Nephron (organoid): ENCODE data around the gene KCNK3.

ENCODE experiments used
- H3K27ac Mint-ChIP-seq, 3 experiments: 2 replicates each; pipeline ENCODE4 v1.8.0; 2020; ENCODE audit warnings: mixed read lengths in 3 of 3, mild to moderate bottlenecking in 2 of 3, moderate library complexity in 1 of 3
- H3K27me3 Mint-ChIP-seq: 2 replicates; pipeline ENCODE4 v1.8.0; 2021; ENCODE audit warnings: low read depth, mild to moderate bottlenecking, moderate library complexity, mixed read lengths
- H3K36me3 Mint-ChIP-seq: 2 replicates; pipeline ENCODE4 v1.8.0; 2020; ENCODE audit warnings: low read depth, mixed read lengths
- H3K4me1 Mint-ChIP-seq: 2 replicates; pipeline ENCODE4 v1.8.0; 2020; ENCODE audit warnings: mixed read lengths
- H3K4me3 Mint-ChIP-seq, 3 experiments: 2 replicates each; pipeline ENCODE4 v1.8.0; 2020; ENCODE audit warnings: mild to moderate bottlenecking in 3 of 3, mixed read lengths in 3 of 3, moderate library complexity in 2 of 3
- H3K9me3 Mint-ChIP-seq: 2 replicates; pipeline ENCODE4 v1.8.0; 2020; ENCODE audit warnings: mixed read lengths
- TF ChIP-seq, protein P1 (sequence below), 3 experiments: fragments of 200-600 bp; sonication (generic); IDR thresholded peaks; one replicate each; pipeline ENCODE4 v1.5.0; 2021; ENCODE audit warnings: antibody characterized with exemption in 3 of 3; ENCODE audit not compliant: unreplicated experiment in 3 of 3

KCNK3 gene

DNA sequence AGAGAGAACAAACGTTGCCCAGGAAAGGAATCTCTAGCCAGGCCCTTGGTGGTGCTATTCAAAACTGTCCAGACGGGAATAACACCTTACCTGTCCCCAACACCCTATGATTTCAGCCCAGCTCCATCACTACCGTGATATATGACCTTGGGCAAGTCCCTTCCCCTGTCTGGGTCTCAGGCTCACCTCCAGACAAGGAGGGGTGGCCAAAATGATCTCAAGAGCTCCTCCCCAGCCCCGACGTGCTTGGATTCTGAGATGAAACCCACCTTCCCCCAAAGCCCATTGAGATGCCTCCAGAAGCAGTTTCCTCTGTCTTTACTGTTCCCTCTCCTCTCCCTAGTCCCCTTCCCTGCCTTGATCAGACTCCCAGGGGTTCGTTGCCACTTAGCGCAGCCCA is 1.5 kb downstream of the KCNK3 start:
- no peaks in the 10 kb centered on the region for H3K36me3 Mint-ChIP-seq
- H3K27me3 Mint-ChIP-seq = peaks cover 85% of the 10 kb centered on the region
- H3K4me1 Mint-ChIP-seq = peaks cover 20% of the 10 kb centered on the region
- no peaks in the 10 kb centered on the region for H3K9me3 Mint-ChIP-seq
- TF ChIP-seq, protein P1, sequence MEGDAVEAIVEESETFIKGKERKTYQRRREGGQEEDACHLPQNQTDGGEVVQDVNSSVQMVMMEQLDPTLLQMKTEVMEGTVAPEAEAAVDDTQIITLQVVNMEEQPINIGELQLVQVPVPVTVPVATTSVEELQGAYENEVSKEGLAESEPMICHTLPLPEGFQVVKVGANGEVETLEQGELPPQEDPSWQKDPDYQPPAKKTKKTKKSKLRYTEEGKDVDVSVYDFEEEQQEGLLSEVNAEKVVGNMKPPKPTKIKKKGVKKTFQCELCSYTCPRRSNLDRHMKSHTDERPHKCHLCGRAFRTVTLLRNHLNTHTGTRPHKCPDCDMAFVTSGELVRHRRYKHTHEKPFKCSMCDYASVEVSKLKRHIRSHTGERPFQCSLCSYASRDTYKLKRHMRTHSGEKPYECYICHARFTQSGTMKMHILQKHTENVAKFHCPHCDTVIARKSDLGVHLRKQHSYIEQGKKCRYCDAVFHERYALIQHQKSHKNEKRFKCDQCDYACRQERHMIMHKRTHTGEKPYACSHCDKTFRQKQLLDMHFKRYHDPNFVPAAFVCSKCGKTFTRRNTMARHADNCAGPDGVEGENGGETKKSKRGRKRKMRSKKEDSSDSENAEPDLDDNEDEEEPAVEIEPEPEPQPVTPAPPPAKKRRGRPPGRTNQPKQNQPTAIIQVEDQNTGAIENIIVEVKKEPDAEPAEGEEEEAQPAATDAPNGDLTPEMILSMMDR (IDR thresholded peaks at IDR 0.05; ENCODE audit: unreplicated experiment in 3 of 3) = no peak
- no peak overlapping the region for H3K27ac Mint-ChIP-seq
- H3K4me3 Mint-ChIP-seq = peak overlapping the region; percentile 0 to 54 (median 40)

- H3K4me1 Mint-ChIP-seq = peaks cover 20% of the 10 kb centered on the region
- no peak overlapping the region for H3K27ac Mint-ChIP-seq
- TF ChIP-seq, protein P1 (IDR thresholded peaks at IDR 0.05; ENCODE audit: unreplicated experiment in 3 of 3) = no peak
- peaks cover 85% of the 10 kb centered on the region for H3K27me3 Mint-ChIP-seq
- H3K36me3 Mint-ChIP-seq = no peaks in the 10 kb centered on the region
- no peaks in the 10 kb centered on the region for H3K9me3 Mint-ChIP-seq
- H3K4me3 Mint-ChIP-seq = no peak overlapping the region
Observed at GRCh38 chr2:26696351-26696816, 3.9 kb downstream of the KCNK3 start.

DNA sequence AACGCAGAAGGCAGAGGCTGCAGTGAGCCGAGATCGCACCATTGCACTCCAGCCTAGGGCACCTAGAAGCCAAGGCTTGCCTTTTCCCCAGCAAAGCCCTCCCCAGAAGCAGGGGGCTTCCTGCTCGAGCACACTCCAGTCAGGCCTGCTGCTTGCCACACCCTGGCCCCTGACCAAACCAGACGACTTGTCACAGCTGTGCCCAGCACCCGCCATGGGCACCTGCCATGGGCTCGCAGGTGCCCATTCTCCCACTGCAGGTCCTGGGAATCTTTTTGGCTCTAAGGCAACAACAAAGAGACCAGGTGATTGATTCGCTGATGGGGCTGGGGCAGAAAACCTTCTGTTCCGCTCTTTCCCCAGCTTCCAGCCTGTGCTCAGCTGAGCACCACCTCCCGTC is 4.9 kb downstream of the KCNK3 start:
- Mint-ChIP-seq H3K27ac (no peak overlapping the region), H3K27me3 (peaks cover 82% of the 10 kb centered on the region), H3K36me3 (no peaks in the 10 kb centered on the region)

DNA sequence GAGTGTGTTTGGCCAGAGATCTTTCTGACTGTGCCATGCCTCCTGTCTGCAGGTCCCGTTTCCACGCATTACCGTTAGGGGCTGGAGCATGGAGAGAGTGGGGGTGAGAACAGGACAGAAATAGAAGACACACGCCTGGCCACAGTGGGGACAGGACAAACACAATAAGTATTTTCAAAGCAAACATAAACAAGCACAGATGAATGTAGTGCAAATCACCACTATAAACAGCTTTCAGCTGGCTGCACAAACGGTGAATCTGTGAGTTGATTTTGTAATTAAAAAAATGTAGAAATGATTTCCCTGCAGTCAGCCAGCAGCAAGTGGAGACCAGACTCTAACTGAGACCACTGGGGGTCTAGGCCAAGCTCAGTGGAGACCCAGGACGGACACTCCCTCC is 6.8 kb downstream of the KCNK3 start:
- Mint-ChIP-seq H3K27me3 (peaks cover 86% of the 10 kb centered on the region), H3K4me1 (peaks cover 9% of the 10 kb centered on the region), H3K9me3 (no peaks in the 10 kb centered on the region), H3K4me3 (no peak overlapping the region), H3K27ac (no peak overlapping the region), H3K36me3 (no peaks in the 10 kb centered on the region)
- TF ChIP-seq, protein P1 (IDR thresholded peaks at IDR 0.05; ENCODE audit: unreplicated experiment in 3 of 3) = no peak

More for the DNA sequence above, 4.9 kb downstream of the KCNK3 start:
- Mint-ChIP-seq H3K4me3 (no peak overlapping the region), H3K9me3 (no peaks in the 10 kb centered on the region), H3K4me1 (peaks cover 14% of the 10 kb centered on the region)
- TF ChIP-seq, protein P1 (IDR thresholded peaks at IDR 0.05; ENCODE audit: unreplicated experiment in 3 of 3) = no peak

DNA sequence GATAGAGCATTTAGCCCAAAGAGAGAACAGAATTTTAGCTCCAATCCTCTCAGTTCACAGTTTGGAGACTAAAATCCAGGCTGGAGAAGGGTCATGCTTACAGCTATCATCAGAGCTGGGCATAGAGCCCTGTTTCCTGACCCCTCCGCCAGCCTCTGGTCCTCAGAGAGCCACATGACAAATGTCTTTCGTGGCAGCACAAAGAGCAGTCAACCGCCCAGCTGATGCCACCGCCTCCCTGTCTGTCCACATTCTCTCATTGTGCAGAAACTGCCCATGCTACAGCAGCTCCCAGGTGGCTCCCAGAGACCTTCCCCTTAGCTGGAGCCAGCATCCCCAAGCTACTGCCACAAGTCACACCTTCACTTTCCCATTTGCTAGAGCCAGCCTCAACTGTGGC is 7.6 kb downstream of the KCNK3 start:
- peaks cover 80% of the 10 kb centered on the region for H3K27me3 Mint-ChIP-seq
- H3K36me3 Mint-ChIP-seq = no peaks in the 10 kb centered on the region
- H3K4me1 Mint-ChIP-seq = peaks cover 4% of the 10 kb centered on the region
- TF ChIP-seq, protein P1 (IDR thresholded peaks at IDR 0.05; ENCODE audit: unreplicated experiment in 3 of 3) = no peak
- H3K4me3 Mint-ChIP-seq = no peak overlapping the region
- no peak overlapping the region for H3K27ac Mint-ChIP-seq
- H3K9me3 Mint-ChIP-seq = no peaks in the 10 kb centered on the region

DNA sequence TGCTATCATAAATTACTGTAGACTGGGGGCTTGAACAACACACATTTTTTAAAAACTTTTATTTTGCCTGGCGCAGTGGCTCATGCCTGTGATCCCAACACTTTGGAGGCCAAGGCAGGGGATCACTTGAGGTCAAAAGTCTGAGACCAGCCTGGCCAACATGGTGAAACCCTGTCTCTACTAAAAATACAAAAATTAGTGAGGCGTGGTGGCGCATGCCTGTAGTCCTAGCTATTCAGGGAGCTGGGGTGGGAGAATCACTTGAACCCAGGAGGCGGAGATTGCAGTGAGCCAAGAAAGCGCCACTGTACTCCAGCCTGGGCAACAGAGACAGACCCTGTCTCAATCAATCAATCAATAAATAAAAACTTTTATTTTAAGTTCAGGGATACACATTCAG is 9.1 kb downstream of the KCNK3 start:
- H3K27me3 Mint-ChIP-seq = peaks cover 69% of the 10 kb centered on the region

More for the DNA sequence above, 9.1 kb downstream of the KCNK3 start:
- TF ChIP-seq, protein P1 (IDR thresholded peaks at IDR 0.05; ENCODE audit: unreplicated experiment in 3 of 3) = no peak
- Mint-ChIP-seq H3K4me3 (no peak overlapping the region), H3K27ac (no peak overlapping the region), H3K9me3 (no peaks in the 10 kb centered on the region), H3K36me3 (no peaks in the 10 kb centered on the region), H3K4me1 (peaks cover under 1% of the 10 kb centered on the region)
